ENCODE results near the gene CALR3. TPM values are rescaled to one million over a fixed set of nuclear protein-coding genes. Genes with fewer than 3 reads are reported as not detected.
"Not testable (repeated sequence)": the region's sequence is repeated elsewhere in the genome, so short reads cannot be mapped to it uniquely, and the experiment has no call there.

Gene CALR3
- total RNA-seq, 2 donors from 2014 or later, result 0.91 to 10.1 TPM

DNA sequence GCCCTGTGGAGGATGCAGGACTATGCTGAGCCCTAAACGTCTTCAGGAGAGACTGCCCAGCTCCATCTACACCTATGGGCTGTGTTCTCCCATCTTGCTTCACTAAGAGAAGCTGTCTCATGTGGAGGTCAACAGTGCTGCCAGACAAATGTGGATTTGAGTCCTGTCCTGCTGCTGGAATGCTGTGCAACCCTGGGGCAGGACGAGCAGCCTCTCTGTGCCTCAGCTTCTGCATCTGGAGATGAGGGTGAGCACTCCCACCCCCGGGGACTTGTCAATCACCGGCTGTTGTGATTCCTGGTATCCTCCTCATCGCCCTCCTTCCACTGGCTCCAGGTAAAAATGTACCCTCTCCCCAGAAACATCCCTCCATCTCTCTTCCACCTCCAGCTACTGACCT lies 40.5 kb downstream of the CALR3 start:
- TF ChIP-seq POLR2A (IDR thresholded peaks at IDR 0.05) (no peak), POLR2AphosphoS5 (IDR thresholded peaks at IDR 0.05) (no peak)
- TF ChIP-seq, protein P1, sequence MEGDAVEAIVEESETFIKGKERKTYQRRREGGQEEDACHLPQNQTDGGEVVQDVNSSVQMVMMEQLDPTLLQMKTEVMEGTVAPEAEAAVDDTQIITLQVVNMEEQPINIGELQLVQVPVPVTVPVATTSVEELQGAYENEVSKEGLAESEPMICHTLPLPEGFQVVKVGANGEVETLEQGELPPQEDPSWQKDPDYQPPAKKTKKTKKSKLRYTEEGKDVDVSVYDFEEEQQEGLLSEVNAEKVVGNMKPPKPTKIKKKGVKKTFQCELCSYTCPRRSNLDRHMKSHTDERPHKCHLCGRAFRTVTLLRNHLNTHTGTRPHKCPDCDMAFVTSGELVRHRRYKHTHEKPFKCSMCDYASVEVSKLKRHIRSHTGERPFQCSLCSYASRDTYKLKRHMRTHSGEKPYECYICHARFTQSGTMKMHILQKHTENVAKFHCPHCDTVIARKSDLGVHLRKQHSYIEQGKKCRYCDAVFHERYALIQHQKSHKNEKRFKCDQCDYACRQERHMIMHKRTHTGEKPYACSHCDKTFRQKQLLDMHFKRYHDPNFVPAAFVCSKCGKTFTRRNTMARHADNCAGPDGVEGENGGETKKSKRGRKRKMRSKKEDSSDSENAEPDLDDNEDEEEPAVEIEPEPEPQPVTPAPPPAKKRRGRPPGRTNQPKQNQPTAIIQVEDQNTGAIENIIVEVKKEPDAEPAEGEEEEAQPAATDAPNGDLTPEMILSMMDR (IDR thresholded peaks at IDR 0.05), result no peak
- intact Hi-C loops (cut with DNase I), result no loop called here
- no peak for DNase-seq (ENCODE audit: low spot score)
- Histone ChIP-seq H3K4me3 (no peak overlapping the region), H3K9me3 (no peaks in the 10 kb centered on the region), H3K36me3 (no peaks in the 10 kb centered on the region), H3K4me1 (replicated peaks) (peaks cover 17% of the 10 kb centered on the region), H3K27me3 (replicated peaks; ENCODE audit: insufficient read depth) (no peaks in the 10 kb centered on the region), H3K27ac (no peak overlapping the region)
- WGBS, result 93% methylated on average over 5 of the region's 5 CpGs

DNA sequence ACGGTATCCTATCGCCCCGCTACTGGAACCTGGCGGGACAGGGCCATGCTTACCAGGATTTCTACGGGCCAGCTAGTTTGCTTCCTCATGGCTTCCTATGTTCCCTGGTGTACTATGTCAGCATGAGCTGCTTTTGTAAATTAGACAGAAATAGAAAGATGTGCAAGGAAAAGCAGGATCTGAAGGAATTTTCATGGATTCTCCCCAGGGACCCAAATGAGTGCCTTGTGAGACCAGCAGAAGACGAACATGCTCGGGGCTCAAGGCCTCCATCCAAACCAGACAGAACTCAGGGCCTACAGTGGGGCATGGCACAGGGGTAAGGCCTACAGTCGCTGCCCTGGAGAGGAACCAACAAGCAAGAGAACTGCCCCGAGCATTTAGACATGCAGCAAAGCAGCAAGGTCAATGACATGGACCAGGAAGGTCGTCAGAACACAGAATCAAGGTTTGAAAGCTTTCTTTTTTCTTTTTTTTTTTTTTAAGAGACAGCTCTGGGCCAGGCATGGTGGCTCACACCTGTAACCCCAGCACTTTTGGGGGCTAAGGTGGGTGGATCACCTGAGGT lies 41.5 kb downstream of the CALR3 start:
- intact Hi-C loops (cut with DNase I), result no loop called here
- TF ChIP-seq POLR2AphosphoS5 (IDR thresholded peaks at IDR 0.05), result no peak
- TF ChIP-seq POLR2A (IDR thresholded peaks at IDR 0.05), result no peak
- TF ChIP-seq, protein P1 (IDR thresholded peaks at IDR 0.05), result no peak
- WGBS, result 63% methylated on average over 10 of the region's 10 CpGs
- no peaks in the 10 kb centered on the region for H3K27me3 ChIP-seq (replicated peaks; ENCODE audit: insufficient read depth)
- no peaks in the 10 kb centered on the region for H3K9me3 ChIP-seq
- peak overlapping the region in 1 of 2 donors; percentile 0 for H3K27ac ChIP-seq
- no peaks in the 10 kb centered on the region for H3K36me3 ChIP-seq
- H3K4me1 ChIP-seq (replicated peaks), result peaks cover 17% of the 10 kb centered on the region
- no peak overlapping the region for H3K4me3 ChIP-seq
- DNase-seq (ENCODE audit: low spot score), result no peak

DNA sequence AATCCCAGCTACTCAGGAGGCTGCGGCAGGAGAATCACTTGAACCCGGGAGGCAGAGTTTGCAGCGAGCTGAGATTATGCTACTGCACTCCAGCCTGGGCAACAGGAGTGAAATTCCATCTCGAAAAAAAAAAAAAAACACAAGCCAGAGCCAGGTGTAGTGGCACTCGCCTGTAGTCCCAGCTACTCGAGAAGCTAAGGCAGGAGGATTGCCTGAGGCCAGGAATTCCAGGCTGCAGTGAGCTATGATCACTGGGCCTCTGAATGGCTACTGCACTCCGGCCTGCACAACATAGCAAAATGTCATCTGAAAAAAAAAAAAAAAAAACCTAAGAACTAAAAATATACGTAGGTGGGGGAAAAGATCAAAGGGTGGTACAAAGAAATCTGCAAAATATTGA lies 43.6 kb downstream of the CALR3 start:
- no peaks in the 10 kb centered on the region for H3K27me3 ChIP-seq (replicated peaks; ENCODE audit: insufficient read depth)
- no peak for DNase-seq (ENCODE audit: low spot score)
- H3K4me1 ChIP-seq (replicated peaks), result peaks cover 8% of the 10 kb centered on the region
- intact Hi-C loops (cut with DNase I), result no loop called here
- H3K27ac ChIP-seq, result no peak overlapping the region
- H3K36me3 ChIP-seq, result no peaks in the 10 kb centered on the region
- H3K4me3 ChIP-seq, result no peak overlapping the region
- TF ChIP-seq, protein P1 (IDR thresholded peaks at IDR 0.05), result no peak
- H3K9me3 ChIP-seq, result no peaks in the 10 kb centered on the region
- 67% methylated on average over 8 of the region's 8 CpGs for WGBS

DNA sequence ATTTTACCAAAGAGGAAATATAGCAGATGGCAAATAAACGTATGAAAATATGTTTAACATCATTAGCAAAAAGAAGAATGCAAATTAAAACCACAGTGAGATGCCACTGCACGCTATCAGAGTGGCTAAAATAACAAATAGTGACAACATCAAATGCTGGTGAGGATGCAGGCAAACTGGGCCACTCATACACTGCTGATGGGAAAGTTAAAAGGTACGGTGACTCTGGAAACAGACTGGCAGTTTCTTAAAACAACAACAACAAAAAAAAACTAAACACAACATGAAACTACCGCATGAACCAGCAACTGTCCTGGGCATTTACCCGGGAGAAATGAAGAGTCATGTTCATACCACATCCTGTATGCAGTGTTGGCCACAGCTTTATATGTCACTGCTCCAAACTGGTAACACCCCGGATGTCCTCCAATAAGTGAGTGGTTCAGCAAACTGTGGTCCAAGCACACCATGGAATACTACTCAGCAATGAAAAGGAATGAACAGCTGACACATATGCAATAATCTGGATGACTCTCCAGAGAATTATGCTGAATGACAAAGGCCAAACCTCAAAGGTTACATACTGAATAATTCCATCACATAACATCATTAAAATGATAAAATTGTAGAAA lies 46.5 kb downstream of the CALR3 start:
- TF ChIP-seq, protein P1 (IDR thresholded peaks at IDR 0.05), result no peak
- TF ChIP-seq POLR2A (IDR thresholded peaks at IDR 0.05) (no peak), POLR2AphosphoS5 (IDR thresholded peaks at IDR 0.05) (no peak)
- no peak for DNase-seq (ENCODE audit: low spot score)
- Histone ChIP-seq H3K9me3 (no peaks in the 10 kb centered on the region), H3K36me3 (no peaks in the 10 kb centered on the region), H3K27me3 (replicated peaks; ENCODE audit: insufficient read depth) (no peaks in the 10 kb centered on the region), H3K4me1 (replicated peaks) (no peaks in the 10 kb centered on the region), H3K27ac (no peak overlapping the region), H3K4me3 (no peak overlapping the region)
- 85% methylated on average over 6 of the region's 6 CpGs for WGBS
- intact Hi-C loops (cut with DNase I), result no loop called here

DNA sequence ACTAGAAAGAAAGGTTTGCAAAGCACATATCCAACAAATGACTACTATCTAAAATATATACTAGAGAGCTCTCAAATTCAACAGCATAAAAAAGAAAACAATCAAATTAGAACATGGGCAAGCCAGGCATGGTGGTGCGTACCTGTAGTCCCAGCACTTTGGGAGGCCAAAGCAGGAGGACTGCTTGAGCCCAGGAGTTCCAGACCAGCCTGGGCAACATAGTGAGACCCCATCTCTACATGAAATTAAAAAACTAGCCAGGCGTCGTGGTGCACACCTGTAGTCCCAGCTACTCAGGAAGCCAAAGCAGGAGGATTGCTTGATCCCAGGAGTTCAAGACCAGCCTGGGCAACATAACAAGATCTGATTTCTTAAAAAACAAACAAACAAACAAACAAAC lies 47.1 kb downstream of the CALR3 start:
- H3K4me3 ChIP-seq; H3K27ac ChIP-seq; intact Hi-C loops (cut with DNase I); H3K4me1 ChIP-seq (replicated peaks); H3K36me3 ChIP-seq; H3K9me3 ChIP-seq; DNase-seq (ENCODE audit: low spot score); H3K27me3 ChIP-seq (replicated peaks; ENCODE audit: insufficient read depth): not testable (repeated sequence)
- 95% methylated on average over 3 of the region's 3 CpGs for WGBS
